ENCODE measurements around the gene RNF13.

RNF13 gene

GRCh38 chr3:149955449-149955848 lies 142.4 kb downstream of the RNF13 start:
- no peak for DNase-seq (ENCODE audit: low read depth in 1 of 2, low spot score in 1 of 2)

DNA sequence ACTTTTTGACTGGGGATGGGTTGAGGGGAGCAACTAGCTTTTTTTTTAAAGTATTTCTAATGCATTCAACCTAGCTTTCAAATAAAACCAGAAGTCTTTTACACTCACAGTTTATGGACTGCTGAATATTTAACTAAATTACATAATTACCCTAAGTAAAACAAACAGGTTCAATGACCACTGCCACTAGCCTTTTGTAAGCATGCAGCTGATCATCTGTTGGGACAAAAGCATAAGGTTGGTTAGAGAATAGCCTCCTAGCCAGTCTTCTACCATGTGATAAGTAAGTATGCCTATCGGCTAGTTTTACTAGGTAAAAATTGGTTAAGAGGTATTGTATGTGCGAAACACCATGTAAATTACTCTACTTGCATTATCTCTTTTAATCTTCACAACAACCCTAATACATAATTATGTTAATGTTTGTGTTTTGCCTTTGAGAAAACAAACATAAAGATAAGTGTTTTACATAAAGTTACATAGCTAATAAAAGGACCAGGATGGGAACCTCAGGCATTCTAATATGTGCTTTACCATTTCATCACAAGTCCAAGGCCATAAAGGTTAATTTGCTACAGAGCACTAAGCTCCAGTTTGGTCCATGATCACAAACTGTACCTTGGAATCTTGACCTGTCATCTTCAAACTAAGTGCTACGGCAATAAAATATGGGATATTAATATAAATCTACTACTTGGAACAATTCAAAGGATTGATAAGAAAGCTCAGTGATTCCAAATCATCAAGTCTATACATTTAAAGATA lies 144.5 kb downstream of the RNF13 start:
- H3K27me3 ChIP-seq (ENCODE audit: insufficient read depth, poor library complexity, severe bottlenecking) = no peaks in the 10 kb centered on the region
- no peak overlapping the region for H3K4me3 ChIP-seq (replicated peaks; ENCODE audit: insufficient read depth, low read length)
- H3K27ac ChIP-seq (replicated peaks) = no peak overlapping the region
- TF ChIP-seq SPI1 (IDR thresholded peaks at IDR 0.05; ENCODE audit: borderline replicate concordance, low read depth) = no peak
- TF ChIP-seq POLR2AphosphoS5 (IDR thresholded peaks at IDR 0.05; ENCODE audit: low read depth) = no peak
- TF ChIP-seq, protein P1, sequence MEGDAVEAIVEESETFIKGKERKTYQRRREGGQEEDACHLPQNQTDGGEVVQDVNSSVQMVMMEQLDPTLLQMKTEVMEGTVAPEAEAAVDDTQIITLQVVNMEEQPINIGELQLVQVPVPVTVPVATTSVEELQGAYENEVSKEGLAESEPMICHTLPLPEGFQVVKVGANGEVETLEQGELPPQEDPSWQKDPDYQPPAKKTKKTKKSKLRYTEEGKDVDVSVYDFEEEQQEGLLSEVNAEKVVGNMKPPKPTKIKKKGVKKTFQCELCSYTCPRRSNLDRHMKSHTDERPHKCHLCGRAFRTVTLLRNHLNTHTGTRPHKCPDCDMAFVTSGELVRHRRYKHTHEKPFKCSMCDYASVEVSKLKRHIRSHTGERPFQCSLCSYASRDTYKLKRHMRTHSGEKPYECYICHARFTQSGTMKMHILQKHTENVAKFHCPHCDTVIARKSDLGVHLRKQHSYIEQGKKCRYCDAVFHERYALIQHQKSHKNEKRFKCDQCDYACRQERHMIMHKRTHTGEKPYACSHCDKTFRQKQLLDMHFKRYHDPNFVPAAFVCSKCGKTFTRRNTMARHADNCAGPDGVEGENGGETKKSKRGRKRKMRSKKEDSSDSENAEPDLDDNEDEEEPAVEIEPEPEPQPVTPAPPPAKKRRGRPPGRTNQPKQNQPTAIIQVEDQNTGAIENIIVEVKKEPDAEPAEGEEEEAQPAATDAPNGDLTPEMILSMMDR (IDR thresholded peaks at IDR 0.05; ENCODE audit: insufficient read depth, low read length) = no peak
- TF ChIP-seq REST (IDR thresholded peaks at IDR 0.05; ENCODE audit: insufficient replicate concordance, low read depth) = no peak
- no peak for TF ChIP-seq GABPA (IDR thresholded peaks at IDR 0.05; ENCODE audit: low read depth)
- DNase-seq (ENCODE audit: low read depth in 1 of 2, low spot score in 1 of 2) = no peak

More at GRCh38 chr3:149955449-149955848, 142.4 kb downstream of the RNF13 start:
- Histone ChIP-seq H3K4me3 (replicated peaks; ENCODE audit: insufficient read depth, low read length) (no peak overlapping the region), H3K27me3 (ENCODE audit: insufficient read depth, poor library complexity, severe bottlenecking) (no peaks in the 10 kb centered on the region), H3K27ac (replicated peaks) (no peak overlapping the region)
- TF ChIP-seq POLR2AphosphoS5 (IDR thresholded peaks at IDR 0.05; ENCODE audit: low read depth) = no peak
- TF ChIP-seq GABPA (IDR thresholded peaks at IDR 0.05; ENCODE audit: low read depth) = no peak

DNA sequence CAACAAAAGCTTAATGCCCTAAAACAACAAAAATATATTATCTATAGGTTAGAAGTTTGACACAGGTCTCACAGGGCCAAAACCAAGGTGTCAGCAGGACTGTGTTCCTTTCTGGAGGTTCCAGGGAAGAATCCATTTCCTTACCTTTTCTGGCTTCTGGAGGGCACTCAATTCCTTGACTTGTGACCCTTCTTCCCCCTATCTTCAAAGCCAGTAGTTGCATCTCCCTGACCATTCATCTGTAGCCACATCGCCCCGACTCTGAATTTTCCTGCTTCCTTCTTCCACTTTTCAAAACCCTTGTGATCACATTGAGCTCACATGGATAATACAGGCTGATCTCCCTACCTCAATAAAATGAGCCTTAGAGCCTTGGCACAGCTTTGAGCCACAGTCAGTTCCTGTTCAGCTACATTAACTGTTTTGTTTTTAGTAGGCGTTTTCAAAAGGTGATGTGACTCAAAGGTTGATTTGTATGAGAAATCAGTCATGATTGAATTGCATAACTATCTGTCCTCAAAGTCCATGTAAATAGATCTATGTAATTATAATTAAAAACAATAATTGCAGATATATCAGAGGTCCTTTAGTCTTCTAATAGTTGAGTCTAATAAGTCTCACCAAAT lies 145.3 kb downstream of the RNF13 start:
- Histone ChIP-seq H3K27me3 (ENCODE audit: insufficient read depth, poor library complexity, severe bottlenecking) (no peaks in the 10 kb centered on the region), H3K4me3 (replicated peaks; ENCODE audit: insufficient read depth, low read length) (no peak overlapping the region), H3K27ac (replicated peaks) (no peak overlapping the region)
- TF ChIP-seq GABPA (IDR thresholded peaks at IDR 0.05; ENCODE audit: low read depth) (no peak), POLR2AphosphoS5 (IDR thresholded peaks at IDR 0.05; ENCODE audit: low read depth) (no peak), REST (IDR thresholded peaks at IDR 0.05; ENCODE audit: insufficient replicate concordance, low read depth) (no peak), SPI1 (IDR thresholded peaks at IDR 0.05; ENCODE audit: borderline replicate concordance, low read depth) (no peak)
- TF ChIP-seq, protein P1 (IDR thresholded peaks at IDR 0.05; ENCODE audit: insufficient read depth, low read length) = no peak
- no peak for DNase-seq (ENCODE audit: low read depth in 1 of 2, low spot score in 1 of 2)

DNA sequence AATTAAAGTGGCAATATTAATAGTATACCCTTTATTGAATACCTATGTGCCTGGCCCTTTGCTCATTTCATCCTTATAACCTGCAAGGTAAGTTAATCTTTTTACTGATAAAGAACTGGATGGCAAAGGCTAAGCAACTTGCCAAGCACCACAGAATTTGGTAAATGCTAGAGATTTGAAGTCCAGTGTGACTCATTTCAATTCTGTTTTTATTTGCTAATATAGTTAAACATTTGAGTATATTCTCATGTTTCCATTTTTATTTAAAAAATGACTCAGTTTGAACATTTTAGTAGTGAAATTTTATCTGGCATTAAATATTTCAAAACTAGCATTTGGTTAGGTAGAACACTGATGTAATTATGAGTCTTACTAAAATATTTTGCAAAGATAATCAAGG lies 146.4 kb downstream of the RNF13 start:
- no peaks in the 10 kb centered on the region for H3K27me3 ChIP-seq (ENCODE audit: insufficient read depth, poor library complexity, severe bottlenecking)
- TF ChIP-seq REST (IDR thresholded peaks at IDR 0.05; ENCODE audit: insufficient replicate concordance, low read depth) (no peak), SPI1 (IDR thresholded peaks at IDR 0.05; ENCODE audit: borderline replicate concordance, low read depth) (no peak), GABPA (IDR thresholded peaks at IDR 0.05; ENCODE audit: low read depth) (no peak), POLR2AphosphoS5 (IDR thresholded peaks at IDR 0.05; ENCODE audit: low read depth) (no peak)
- TF ChIP-seq, protein P1 (IDR thresholded peaks at IDR 0.05; ENCODE audit: insufficient read depth, low read length) = no peak
- no peak overlapping the region for H3K27ac ChIP-seq (replicated peaks)
- H3K4me3 ChIP-seq (replicated peaks; ENCODE audit: insufficient read depth, low read length) = no peak overlapping the region
- no peak for DNase-seq (ENCODE audit: low read depth in 1 of 2, low spot score in 1 of 2)

Measured in HL-60 (cell line).